ENCODE results near the gene BAD.
"Not testable (repeated sequence)": the region's sequence is repeated elsewhere in the genome, so short reads cannot be mapped to it uniquely, and the experiment has no call there.

BAD gene

GRCh38 chr11:64314805-64315561 is 30.5 kb upstream of the BAD start:
- no peak for DNase-seq (ENCODE audit: low spot score)

GRCh38 chr11:64314146-64314804 is 29.8 kb upstream of the BAD start:
- no peak for DNase-seq (ENCODE audit: low spot score)

GRCh38 chr11:64313491-64314145 is 29.2 kb upstream of the BAD start:
- DNase-seq (ENCODE audit: low spot score), result no peak

DNA sequence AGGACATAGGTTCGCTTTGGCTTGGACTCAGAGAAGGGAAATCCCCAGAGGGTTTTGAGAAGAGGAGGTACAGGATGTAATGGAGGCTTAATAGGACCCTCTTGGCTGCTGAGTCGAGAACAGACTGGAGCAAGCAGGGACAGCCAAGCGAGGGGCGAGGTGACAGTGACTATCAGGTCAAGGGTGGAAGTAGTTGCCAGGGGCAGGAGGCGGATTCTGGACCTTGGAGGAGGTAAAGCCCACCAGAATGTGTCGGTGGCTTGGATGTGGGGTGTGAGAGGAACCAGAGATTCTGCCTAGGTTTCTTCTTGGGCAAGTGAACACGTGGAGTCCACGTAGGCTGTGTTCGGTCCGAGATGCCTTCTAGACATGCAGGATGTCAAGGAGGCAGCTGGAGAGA is 28.5 kb upstream of the BAD start:
- DNase-seq (ENCODE audit: low spot score), result no peak

GRCh38 chr11:64307795-64308194 is 23.3 kb upstream of the BAD start:
- DNase-seq (ENCODE audit: low spot score), result not testable (repeated sequence)

DNA sequence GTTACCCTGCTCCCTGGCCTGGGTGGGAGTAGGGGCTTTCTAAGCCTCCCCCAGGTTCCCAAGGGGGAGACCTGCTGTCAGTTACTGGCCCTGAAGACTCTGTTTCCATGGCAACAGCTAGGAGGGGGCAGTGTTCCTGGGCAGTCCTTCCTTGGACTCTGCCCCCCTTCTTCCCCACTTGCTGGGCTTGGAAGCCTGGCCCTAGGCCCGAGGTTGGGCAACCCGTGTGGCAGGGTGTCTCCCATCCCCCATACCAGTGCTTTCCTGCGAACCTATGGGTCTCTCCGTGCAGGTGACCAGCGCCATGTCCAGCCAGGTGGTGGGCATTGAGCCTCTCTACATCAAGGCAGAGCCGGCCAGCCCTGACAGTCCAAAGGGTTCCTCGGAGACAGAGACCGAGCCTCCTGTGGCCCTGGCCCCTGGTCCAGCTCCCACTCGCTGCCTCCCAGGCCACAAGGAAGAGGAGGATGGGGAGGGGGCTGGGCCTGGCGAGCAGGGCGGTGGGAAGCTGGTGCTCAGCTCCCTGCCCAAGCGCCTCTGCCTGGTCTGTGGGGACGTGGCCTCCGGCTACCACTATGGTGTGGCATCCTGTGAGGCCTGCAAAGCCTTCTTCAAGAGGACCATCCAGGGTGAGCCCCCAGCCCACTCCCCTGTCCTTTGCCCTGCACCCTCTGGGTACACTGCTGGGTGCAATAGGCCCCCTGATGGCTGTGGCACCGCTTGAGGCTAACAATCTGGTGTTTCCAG is 22.6 kb upstream of the BAD start:
- DNase-seq (ENCODE audit: low spot score), result no peak

DNA sequence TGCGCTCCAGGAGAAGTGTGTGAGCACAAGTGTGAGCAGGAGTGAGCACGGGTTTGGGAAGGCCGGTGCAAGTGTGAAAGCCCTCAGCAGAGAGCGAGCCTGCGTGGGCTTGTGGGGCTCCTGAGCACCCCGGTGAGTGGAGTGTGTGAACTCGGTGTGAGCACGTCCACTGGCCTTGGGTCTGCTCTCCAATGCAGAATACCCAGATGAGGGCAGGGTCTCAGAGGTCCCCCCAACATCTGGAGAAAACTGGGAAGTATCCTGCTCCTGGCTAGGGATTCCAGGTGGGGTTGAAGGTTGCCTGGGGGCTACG is 22.1 kb upstream of the BAD start:
- DNase-seq (ENCODE audit: low spot score), result no peak

DNA sequence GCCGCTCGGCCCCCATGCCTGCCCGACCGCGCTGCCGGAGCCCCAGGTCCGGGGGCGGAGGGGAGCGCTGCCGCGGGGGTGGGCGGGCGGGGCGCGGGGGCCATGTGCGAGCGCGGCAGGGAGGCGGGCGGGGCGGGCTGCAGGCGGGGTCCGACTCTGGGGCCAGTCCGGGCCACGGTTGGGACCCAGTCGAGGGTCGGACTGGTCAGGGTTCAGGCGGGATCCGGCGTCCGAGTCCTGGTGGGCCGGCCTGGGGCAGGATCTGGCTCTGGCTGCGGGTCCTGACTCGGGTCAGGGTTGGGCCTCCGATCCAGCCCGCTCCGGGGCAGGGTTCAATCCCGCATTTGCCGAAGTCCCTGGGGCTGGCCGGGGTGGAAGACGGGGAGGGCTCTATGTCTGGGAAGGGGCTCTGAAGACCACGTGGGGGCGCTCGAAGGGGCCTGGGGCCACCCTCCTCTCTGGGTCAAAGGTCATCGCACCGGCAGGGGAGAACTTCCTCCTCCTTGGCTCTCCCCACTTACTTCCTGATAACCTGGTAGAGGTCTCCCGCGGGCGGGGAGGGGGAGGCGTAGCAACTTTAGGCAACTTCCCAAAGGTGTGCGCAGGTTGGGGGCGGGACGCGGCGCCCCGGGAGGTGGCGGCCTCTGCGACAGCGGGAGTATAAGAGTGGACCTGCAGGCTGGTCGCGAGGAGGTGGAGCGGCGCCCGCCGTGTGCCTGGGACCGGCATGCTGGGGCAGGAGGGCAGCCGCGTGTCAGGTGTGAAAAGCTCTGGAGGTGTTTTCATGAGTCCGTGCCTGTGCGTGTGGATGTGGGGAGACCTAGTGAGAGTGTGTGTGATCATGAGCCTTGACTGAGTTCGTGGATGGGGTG is 21.5 kb upstream of the BAD start:
- peak; percentile 32 for DNase-seq (ENCODE audit: low spot score)

DNA sequence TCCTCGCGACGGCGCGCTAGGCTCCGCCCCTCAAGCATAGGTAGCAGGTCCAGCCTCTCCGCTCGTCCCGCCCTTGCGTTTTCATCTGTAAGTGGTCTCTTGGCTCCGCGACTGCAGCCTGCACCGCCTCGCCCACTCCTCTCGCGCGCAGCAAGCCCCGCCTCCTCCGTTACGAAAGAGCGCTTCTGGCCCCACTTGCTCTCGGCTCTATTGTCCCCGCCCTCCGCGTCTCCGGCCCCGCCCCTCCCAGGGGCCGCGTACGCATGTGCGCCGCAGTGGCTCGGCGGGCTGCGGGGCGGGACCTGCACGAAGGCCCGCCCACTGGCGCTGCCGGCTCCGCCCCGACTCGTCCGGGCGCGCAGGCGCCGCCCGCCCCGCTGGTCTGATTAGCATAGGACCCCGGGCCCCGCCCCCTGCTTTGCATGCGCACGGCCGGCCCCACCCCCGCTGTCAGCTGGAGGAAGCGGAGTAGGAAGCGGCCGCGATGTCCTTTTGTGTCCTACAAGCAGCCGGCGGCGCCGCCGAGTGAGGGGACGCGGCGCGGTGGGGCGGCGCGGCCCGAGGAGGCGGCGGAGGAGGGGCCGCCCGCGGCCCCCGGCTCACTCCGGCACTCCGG is 20.7 kb upstream of the BAD start, which contains the start of gene ESRRA:
Gene ESRRA, plus strand, starts transcription at position 450 of the 616 bp plus-strand sequence. CDS start 1,656 bp downstream, outside the sequence.
- peak; percentile 99 for DNase-seq (ENCODE audit: low spot score)

GRCh38 chr11:64304316-64305072 is 20.0 kb upstream of the BAD start:
- peak; percentile 86 for DNase-seq (ENCODE audit: low spot score)

- DNase-seq (ENCODE audit: low spot score), result no peak
Observed at GRCh38 chr11:64304032-64304315, 19.5 kb upstream of the BAD start.

GRCh38 chr11:64303109-64304031 is 18.9 kb upstream of the BAD start:
- DNase-seq (ENCODE audit: low spot score), result no peak

DNA sequence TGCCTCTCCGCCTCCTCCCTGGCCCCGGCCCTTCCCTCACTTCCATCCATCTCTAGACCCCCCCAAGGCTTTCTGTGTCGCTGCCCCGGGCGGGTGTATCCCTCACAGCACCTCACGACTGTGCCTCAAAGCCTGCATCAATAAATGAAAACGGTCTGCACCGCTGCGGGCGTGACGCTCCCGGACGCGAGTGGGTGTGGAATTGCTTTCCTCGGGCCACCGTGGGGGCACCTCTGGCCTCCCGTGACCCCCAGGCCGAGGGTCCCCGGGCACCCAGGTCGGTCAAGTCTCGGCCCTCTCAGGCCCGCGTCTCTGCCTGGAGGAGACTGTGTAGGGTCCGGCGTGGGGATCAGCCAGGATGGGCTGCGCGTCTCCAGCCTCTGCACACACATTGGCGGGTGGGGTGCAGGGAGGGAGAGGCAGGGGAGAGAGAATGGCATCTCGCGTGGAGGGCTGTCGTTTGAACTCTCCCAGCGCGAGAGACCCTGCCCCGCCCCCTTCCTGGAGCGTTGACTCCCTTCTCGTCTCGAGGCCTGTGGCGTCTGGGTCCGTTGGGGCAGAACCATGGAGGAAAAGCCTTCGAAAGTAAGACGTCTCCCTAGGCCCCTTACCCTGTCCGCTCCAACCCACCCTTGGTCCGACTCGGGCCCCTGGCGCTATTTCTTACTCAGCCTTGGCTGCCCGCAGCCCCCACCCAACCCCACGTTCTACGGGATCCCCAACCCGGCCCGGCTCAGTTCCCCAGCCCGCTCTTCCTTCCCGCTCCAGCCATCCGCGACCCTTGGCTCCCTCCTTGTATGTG is 15.6 kb upstream of the BAD start, which contains the start of gene CATSPERZ:
Gene CATSPERZ, plus strand, starts transcription at position 512 of the 802 bp plus-strand sequence. Its CDS starts 53 bp downstream, at position 565.
- DNase-seq (ENCODE audit: low spot score), result no peak

- DNase-seq (ENCODE audit: low spot score), result no peak
Observed at GRCh38 chr11:64298966-64299846, 14.7 kb upstream of the BAD start.

DNA sequence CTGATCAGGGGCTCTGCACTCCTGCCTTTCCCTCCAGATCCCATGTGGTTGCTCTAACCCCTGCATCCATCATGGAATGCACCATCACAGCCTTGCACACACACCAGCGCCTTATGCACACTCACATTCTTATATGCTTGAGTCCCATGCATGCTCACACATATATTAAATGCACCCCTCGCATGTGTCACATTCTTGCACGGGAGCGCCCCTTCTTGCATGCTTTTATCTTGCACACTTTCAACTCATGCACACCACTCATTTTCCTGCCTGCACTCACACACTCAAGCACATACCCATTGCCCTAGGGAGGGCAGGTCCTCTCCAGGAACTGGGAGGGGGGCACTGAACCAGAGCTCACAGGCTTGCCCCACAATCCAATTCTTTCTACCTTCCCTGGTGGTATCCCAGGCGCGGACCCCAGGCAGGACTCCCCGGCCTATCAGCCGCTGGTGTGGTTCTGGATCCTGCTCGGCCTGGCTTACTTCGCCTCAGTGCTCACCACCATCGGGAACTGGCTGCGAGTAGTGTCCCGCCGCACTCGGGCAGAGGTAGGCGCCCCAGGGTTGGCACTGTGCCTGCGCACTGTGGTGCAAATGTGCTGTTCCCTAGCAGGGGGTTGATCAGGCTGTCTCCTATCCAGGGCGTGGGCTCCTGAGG is 13.4 kb upstream of the BAD start:
- no peak for DNase-seq (ENCODE audit: low spot score)

DNA sequence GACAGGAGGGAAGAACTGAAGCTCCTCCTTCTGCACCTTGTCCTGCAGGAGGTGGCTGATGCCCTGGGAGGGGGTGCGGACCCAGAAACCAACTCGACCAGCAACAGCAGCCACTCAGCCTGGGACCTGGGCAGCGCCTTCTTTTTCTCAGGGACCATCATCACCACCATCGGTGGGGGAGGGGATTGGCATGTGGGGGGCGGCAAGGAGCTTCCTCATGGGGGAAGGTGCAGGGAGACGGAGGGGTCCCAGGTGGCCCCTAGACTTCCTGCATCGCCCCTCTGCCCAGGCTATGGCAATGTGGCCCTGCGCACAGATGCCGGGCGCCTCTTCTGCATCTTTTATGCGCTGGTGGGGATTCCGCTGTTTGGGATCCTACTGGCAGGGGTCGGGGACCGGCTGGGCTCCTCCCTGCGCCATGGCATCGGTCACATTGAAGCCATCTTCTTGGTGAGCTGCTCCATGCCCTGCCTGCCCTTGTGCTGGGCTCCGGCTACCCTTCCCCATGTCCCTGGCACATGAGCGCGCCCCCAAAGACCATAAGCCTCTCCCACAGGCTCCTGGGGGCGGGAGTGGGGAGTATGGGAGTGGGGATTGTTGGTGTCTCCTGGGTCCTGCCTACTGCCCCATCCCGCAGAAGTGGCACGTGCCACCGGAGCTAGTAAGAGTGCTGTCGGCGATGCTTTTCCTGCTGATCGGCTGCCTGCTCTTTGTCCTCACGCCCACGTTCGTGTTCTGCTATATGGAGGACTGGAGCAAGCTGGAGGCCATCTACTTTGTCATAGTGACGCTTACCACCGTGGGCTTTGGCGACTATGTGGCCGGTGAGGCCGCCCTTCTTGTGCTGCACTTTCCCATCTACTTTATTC is 12.6 kb upstream of the BAD start:
- DNase-seq (ENCODE audit: low spot score), result no peak

Measured in germinal center (tissue), 1 donor.